ENCODE measurements around the gene TXN2. TPM values are rescaled to one million over a fixed set of nuclear protein-coding genes. Genes with fewer than 3 reads are reported as not detected.

TXN2 gene
- total and polyA plus RNA-seq, 2 donors (not counting 1 experiment from before 2014, with no cell fraction given) = 39.6 to 54.6 TPM

GRCh38 chr22:36439481-36440271 lies 41.8 kb downstream of the TXN2 start:
- no peaks in the 10 kb centered on the region for H3K36me3 ChIP-seq (replicated peaks in 1 of 2; ENCODE audit: control extremely low read depth in 1 of 2, control insufficient read depth in 1 of 2, extremely low read depth in 1 of 2, insufficient read depth in 2 of 2, low read length in 1 of 2)
- H3K4me3 ChIP-seq (ENCODE audit: control extremely low read depth in 1 of 5, extremely low read depth in 1 of 5, insufficient read depth in 1 of 5, low read depth in 2 of 5, low read length in 4 of 5) = no peak overlapping the region
- no peaks in the 10 kb centered on the region for H4K20me1 ChIP-seq (ENCODE audit: control insufficient read depth, insufficient read depth, low read length, poor library complexity, severe bottlenecking)
- peaks cover 39% of the 10 kb centered on the region for H3K4me1 Mint-ChIP-seq
- POLR2A ChIA-PET = no interaction called here
- intact Hi-C loops (cut with micrococcal nuclease) = no loop called here
- H3K4me1 ChIP-seq (ENCODE audit: control insufficient read depth in 2 of 2, insufficient read depth in 2 of 2, low read length in 2 of 2) = peaks cover 38 to 48% of the 10 kb centered on the region in 2 donors
- no peaks in the 10 kb centered on the region for H3K9me3 ChIP-seq (ENCODE audit: control extremely low read depth in 1 of 3, control insufficient read depth in 2 of 3, insufficient read depth in 1 of 3, low read length in 2 of 3)
- DNase-seq (no peak), ATAC-seq (ENCODE audit: low read depth) (no peak)
- no peaks in the 10 kb centered on the region for H3K27me3 ChIP-seq (replicated peaks in 1 of 4; ENCODE audit: control extremely low read depth in 1 of 4, control insufficient read depth in 3 of 4, insufficient read depth in 4 of 4, low read length in 3 of 4)
- no peak overlapping the region for H3K9ac ChIP-seq (ENCODE audit: low read length)
- H3K4me2 ChIP-seq (replicated peaks; ENCODE audit: low read depth, low read length, poor library complexity, severe bottlenecking) = no peak overlapping the region
- CTCF ChIA-PET = interaction anchor here (1.0 kb wide), 1 partner anchor 31 kb away, joined by 3 read pairs; no protein-coding TSS in a partner anchor
- no peaks in the 10 kb centered on the region for H3K9me3 Mint-ChIP-seq (ENCODE audit: insufficient read depth)
- H3K4me3 Mint-ChIP-seq = no peak overlapping the region
- H2AFZ ChIP-seq (ENCODE audit: insufficient read depth, low read depth, low read length, poor library complexity, severe bottlenecking) = no peak overlapping the region
- no peaks in the 10 kb centered on the region for H3K27me3 Mint-ChIP-seq
- TF ChIP-seq CTCF (IDR thresholded peaks at IDR 0.05) (no peak), EZH2 (IDR thresholded peaks at IDR 0.05; ENCODE audit: borderline replicate concordance, insufficient read depth, low read depth, low read length, poor library complexity, severe bottlenecking) (no peak)
- H3K27ac Mint-ChIP-seq = peak overlapping the region; percentile 28
- H3K79me2 ChIP-seq (ENCODE audit: control insufficient read depth, insufficient read depth, low read length) = peaks cover 6% of the 10 kb centered on the region
- WGBS (ENCODE audit: insufficient coverage) = 98% methylated on average over 6 of the region's 6 CpGs
- no peak overlapping the region for H3K27ac ChIP-seq (ENCODE audit: low read length in 2 of 2)

Measured in B cell (primary cell).